NCI-H510A (cell line): ENCODE results near the gene MDFI.

ENCODE experiments used
- DNase-seq: peaks from one replicate; lab custom pipeline; 2025; lab: John Stamatoyannopoulos, UW

MDFI gene

DNA sequence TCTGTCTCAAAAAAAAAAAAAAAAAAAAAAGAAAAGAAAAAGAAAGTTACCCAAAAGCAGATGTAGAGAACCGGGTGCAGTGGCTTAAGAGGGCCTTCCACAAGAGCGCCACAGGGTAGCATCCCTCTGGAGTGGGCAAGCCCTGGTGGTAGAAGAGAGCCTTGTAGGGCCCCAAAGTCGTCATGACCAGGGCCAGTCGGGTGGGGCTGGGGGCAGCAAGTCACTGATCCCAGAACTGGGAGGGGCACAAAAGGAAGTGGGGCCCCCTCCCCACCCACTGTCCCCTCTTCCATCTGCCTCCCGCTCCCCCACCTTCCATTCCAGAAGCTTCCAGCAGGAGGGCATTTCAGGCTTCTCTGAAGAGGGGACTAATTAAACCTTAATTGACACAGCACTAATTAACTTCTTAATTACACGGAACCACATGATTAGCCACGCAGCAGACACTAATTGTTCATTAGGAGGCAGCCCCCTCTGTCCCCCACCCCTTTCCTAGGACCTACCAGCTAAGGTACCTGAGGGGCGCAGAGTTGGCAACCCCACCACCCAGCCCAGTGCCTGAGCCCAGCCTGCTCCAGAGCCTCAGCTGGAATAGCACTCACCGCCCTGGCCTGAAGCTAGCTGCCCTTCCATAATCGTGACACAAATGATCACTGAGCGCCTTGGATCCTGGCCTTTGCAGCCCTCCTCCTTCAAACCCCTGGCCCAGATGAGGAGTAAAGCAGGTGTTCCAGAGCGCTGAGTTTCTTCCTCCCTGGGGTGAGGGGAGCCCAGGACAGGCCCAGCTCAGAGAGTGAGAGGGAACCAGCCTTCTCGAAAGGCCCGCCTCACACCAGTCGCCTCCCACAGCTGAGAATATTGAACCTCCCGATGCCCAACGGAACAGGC, 34.8 kb downstream of the MDFI start:
- DNase-seq = no peak

DNA sequence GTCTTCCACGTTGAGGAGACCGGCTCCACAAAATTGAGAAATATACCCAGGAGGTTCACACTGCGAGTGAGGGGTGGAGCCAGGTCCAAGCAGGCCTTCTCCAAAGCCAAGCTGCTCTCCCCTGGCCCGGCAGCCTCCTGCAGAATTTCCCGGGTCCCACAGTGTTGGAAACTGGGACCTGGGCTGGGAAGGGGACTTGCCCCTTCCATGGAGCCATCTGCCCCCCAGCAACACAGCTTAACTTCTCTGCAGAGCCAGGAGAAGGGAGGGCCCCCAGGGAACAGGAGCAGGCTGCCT, 35.4 kb downstream of the MDFI start:
- DNase-seq = no peak

DNA sequence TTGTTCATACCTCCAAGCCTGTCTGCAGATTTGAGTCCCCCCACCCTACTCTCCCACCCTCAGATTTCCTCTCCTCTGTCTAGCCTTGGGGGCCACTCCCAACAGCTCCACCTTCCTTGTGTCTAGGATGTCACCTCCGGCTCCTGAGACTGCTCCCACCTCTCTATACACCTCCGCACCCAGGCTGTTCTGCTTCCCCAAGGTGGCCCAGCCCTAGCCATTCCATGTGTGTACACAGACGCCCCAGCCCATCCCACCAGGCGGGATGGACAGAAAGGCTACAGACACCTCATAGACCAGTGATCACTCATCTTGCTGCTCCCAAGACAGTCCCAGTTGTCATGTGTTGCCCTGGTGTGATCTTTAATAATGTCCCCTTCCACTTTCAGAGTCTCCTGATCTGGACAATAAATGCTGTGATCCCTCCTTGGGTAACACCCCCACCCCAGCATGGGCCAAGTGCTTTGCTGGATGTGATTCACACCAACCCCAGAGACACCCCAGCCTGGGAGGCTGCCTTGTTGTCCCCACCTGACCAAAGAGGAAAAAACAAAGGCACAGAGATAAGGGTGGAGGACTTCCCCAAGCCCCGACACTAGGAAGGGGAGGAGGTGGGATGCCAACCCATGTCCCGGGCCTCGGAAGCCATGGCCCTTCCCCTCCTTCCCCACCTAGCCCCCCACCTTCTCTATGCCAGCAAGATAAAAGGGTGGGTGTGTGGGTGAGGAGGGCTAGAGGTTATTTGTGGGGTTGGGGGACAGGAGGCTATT, 36.1 kb downstream of the MDFI start:
- DNase-seq = no peak

DNA sequence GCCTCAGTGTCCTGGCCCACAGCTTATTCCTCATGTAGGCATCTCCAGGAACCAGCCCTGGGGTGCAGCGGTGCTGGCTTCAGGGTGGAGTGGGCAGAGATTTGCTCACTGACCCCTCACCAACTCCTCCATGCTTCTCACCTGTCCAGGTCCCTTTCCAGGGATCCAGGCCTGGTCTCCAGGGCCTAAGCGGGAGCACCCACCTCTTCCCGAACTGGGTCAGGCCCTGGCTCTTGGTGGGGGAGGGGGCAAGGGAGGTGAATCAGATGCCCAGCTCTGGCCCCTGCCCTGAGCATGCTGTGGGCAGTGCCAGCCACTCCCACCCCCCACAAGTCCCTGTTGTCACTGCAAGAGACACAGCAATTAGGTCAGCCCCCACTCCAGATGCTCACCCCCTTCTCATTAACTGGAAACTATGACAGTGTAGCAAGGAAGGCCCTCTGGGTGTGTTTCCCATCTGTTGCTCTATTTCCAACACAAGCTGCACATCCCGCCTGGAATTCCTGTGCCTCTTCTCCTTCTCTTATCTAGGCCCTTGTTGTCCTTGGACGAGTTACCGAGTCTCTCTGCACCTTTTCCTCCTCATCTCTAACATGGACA, 37.0 kb downstream of the MDFI start:
- DNase-seq = no peak

DNA sequence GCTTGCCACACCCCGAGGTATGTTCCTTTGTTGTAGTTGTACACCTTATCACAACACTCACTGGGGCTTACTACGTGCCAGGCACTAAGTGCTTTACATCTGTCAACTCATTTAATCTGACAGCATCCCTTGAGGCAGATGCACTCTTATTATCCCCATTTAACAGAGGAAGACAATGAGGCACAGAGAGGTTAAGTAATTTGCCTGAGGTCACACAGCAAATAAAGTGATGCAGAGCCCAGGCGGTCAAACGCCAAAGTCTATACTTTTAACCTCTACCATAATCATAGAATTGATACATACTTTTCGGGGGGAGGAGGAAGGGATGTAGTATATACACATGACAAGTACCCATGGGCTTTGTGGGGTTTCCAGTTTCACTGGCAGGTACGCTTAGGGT, 37.7 kb downstream of the MDFI start:
- DNase-seq = no peak

DNA sequence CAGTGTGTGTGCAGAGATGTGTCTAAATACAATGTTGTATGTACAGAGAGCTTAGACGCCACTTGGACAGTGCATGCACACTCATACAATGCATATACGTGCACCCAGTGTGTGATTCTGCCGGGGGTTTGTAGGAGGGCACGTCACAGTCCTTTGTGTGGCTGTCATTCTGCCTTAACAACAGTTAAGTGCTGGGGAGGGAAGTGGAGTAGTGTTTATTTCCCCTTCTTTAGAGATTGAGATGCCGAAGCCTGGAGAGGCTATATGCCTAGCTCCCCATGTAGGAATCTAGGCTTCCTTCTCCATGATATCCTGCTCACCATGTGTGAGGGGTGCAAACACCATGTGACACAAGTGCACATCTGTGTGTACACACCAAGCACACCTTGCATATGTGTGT, 38.2 kb downstream of the MDFI start:
- no peak for DNase-seq

DNA sequence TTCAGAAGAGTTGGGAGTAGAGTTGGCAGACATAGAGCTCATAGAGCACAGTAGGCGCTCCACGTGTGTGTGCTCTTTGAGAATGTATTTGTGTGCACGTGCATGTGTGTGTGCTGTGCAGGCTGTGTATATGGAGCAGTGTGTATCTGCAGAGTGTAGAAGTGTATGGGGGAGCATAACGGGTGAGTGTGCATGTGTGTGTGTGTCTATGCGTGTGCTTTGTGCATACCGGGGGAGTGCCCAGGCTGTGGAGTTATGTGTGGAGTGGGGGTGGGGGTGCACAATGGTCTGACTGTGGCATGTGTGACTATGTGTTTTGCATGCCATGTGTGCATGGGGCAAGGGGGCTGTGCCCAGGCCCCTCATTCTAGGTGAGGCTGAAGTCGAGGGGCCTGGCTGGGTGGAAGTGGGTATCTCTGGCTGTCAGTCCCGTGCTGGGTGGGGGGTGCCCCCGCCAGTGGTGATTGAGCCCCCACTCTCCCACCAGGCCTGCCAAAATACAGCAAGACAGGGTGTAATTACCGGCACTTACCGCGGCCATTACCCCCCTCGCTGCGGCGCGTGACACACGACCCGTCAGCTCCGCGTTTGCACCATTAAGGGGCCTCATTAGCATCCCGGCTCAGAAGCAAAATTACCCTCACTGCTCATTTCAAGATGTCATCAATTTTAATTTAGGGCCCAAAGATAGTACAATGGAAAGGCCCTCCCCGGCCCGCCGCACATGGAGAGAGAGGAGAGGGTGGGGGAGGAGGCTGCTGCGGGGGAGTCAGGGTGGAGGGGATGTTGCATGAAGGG, 39.1 kb downstream of the MDFI start:
- no peak for DNase-seq

DNA sequence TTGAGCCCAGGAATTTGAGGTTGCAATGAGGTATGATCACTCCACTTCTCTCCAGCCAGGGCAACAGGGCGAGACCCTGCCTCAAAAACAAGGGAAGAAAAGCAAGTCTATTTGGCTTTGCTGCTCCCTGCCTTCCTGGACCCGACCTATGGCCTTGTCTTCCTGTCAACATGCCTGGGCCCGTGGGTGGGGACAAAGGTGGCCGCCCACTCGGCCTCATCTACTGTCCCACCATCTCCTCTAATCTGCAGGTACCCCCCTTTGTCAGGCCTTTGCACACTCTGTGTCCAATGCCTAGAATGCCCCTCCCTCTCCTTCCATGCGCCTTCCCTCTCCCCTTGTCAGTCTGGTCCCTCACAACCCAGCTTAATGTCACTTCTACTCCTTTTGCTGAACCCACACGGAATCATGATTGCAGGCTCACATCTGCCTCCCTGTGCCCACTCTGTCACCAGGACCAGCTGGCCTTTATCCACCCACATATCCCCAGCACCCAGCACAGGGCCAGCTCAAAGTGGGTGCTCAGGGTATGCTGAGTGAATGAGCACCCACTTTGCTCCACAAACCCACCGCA, 40.3 kb downstream of the MDFI start:
- DNase-seq = no peak

DNA sequence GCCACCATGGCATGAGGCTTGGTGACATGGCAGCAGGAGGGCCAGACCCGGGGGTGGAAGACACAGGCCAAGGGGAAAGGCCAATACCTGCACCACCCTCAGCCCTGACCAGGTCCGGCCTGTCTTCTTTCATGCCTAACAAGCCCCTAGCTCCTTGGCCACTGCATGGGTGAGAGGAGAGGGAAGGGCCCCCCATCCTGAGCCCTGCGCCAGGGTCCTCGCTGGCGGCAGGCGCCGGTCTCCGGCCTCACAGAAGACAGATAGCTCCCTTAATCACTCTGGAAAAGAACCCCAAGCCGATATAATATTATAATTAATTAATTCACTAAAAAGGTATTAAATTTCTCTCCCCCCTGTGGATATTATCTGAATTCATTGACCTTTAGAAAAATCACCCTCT, 41.4 kb downstream of the MDFI start:
- no peak for DNase-seq

DNA sequence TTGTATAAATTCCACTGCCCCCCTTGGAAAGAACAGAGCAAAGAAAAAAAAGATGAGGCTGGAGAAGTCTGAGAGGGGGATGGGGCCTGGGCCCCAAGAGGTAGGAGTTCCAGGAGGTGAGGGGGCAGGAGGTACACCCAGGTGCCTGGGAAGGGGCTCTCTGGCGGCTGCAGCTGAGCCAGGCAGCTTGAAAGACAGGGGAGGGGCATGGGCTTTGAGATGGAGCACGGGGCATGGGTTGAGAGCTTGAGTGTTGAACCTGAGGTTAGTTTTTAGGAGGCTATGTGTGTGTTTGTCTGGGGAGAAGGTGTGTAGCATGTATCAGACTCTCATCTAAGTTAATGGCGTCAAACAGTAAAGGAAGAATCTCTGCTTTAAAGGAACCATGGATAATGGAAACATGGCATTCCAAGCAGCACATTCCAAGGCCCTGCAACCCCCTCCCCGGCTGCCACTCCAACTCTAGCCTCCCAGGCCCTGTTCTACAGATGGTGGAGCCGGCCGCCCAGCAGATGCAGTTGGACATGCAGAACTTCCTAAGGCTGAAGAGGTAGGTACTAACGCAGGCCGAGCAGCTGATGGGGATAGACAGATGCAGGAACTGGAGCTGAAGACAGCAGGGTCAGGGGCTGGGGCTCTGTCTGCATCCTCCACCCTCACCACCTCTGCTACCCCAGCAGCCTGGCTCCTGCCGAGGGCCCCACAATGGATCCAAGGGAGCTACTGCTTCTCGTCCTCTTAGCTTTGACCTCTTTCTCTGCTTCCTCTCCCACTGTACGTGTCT, 42.1 kb downstream of the MDFI start:
- DNase-seq = no peak

DNA sequence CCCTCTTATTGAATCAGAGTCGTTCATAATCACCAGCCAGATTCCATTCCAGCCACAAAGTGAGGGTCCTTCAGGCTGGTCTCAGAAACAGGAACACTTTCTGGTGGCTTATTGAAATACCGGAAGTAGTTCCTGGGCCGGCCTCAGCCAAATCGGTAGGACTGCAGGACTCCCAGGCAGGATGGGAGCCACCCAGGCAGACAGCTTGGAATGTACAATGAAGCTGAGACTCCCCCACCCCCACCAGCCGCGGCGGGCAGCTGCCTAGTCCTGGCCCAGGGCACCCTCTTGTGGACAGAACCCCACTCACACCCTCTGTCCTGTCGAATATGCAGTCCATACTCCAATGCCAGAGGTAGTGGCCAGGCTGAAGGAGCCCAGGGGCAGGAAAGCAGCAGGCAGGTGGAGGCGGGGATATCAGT, 43.8 kb downstream of the MDFI start:
- peak; percentile 88 for DNase-seq

DNA sequence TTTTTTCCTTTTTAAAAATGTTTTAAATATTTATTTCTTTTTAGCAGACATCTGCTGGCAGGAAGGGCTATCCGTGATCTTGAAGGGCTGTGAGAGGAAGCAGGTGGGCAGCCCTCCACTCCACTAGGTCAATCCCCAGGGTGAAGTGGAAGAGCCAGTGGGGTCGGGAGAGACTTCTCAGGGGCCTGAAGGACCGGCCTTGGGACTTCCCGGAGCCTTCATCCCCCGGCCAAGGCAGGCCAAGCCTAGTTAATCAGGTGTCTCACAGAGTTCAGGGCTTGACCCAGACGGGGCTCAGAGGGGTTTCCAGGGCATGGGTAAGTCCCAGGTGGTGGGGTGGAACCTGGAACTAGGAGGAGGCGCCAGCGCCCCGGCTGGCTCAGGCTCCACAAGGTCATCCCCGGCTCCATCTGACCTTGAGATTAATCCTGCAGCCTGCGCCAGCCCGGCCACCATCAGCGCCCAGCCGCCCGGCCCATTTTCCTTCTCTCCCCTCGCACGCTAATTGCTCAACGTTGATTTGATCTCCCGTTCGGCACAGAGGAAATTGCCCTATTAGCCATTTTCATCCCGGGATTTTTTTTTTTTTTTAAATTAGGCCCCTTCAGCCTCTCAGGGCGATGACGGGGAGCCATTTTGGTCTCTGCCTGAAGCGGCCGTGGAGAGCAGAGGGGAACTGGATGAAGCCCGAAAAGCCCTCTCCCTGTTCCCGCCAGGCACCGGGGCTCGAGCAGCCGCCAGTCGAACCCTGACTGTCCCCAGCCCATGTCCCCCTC, 44.4 kb downstream of the MDFI start:
- no peak for DNase-seq

DNA sequence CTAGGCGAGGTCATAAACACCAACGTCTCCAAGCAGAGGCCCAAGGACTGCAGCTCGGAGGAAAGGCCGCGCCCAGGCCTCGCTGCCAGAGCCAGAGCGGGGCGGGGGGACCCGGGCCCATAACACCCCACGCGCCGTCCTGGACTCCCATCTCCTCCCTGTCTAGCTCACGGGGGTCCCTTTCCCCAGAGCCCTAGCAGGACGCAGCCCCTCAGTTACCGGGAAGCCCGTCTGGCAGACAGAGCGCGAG, 44.9 kb downstream of the MDFI start:
- no peak for DNase-seq

DNA sequence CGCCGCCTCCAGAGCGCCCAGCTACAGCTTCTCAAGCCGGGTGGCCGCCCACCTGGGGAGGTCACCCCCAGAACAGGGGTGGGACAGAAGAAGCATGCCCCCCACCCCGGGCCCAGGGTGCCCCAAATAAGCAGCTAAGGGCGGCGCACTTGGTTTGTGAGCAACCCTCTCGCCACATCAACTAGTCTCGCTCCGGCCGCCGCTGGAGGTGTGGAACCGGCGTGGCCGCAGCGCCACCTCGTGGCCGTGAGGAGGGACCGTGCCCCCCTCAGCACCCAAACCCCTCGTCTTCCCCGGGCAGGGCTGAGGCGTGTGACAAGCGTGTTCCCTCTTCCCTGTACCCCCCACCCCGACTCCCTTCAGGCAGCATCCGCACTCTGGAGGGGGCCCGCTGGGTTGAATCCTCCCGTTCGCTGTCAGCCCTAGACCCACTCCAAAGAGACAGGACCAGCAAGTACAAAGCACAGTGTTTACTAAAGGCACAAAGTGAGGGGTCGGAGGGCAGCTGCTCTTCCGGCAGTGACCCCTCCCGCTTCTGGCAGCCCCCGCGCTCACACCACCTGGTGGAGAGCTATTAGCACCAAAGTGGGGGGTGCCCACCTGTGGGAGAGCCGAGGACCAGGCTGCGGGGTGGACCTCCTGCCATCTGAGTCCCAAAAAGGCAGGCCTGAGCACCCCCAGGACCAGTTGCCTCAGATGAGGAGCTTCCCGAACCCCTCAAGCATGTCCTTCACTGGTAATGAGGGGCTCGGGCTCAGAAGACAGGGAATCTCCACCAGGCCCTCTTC, 45.4 kb downstream of the MDFI start:
- DNase-seq = peak; percentile 64

DNA sequence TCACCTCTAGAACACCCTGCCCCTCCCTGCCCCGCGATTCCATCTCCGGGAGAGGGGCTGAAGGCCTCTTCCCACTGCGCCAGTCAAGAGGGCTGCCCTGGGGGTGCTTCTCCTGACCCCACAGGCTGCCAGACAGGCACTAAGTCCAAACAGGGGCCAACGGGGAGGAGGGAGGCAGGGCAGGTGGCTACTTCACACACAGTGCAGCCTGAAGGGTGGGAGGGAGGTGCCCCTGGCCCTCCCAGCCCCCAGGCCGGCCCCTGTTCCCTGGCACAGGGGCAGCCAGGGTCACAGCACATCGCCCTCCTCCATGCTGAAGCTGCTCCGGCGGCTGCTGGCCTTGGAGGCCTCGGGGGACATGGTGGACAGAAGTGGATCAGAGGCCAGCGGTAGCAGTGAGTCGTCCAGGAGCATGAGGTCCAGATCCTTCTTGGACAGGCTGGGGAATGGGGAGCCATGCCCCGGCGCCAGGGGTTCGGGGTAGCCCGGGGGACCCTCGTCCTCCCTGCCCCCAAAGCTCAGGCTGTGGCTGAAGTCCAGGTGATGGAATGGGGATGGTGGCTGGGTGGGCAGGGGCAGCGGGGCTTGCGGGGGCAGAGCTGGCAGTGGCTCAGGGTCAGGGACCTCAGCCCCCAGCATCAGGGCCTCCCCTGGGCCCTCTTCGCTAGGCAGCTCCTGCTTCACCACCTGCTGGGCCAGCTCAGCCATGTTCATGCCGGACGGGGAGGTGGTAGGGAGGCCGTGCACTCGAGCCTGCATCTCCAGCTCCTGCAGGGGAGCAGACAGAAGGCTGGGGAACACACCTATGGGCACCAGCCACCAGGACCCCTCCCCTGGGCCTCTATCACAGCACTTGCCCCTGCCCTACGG, 46.3 kb downstream of the MDFI start:
- DNase-seq = no peak

DNA sequence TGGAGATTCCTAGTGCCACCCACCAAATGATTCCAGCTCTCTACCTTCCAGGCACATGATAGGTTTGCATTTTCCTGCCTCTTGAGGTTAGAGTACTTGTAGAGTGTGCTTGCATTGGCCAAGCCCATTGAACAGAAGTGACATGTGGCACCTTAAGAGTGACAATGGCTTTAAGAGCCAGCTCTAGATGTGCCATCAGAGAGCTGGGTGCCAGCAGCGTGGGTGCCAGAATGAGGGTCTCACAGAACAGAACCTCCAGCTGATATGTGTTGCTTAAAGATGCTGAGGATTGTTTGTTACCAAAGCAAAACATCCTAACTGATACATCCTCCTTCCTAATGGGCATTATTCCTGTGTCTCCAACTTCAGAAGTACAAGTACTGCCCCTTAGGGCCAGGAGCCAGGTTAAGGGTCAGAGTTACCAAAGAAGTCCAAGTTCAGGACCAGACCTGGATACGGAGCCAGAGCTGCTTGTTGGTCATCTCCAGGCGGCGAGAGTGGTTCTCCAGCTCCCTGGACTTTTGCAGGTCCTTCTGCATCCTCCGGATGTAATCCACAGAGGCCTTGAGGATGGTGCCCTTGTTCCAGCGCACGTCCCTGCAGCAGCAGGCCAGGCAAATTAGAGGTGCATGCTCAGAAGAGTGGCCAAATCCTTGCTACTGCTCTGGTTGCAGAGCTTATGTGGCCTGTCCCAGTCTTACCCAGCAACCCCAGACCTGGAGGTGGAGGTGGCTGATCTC, 47.5 kb downstream of the MDFI start:
- no peak for DNase-seq

DNA sequence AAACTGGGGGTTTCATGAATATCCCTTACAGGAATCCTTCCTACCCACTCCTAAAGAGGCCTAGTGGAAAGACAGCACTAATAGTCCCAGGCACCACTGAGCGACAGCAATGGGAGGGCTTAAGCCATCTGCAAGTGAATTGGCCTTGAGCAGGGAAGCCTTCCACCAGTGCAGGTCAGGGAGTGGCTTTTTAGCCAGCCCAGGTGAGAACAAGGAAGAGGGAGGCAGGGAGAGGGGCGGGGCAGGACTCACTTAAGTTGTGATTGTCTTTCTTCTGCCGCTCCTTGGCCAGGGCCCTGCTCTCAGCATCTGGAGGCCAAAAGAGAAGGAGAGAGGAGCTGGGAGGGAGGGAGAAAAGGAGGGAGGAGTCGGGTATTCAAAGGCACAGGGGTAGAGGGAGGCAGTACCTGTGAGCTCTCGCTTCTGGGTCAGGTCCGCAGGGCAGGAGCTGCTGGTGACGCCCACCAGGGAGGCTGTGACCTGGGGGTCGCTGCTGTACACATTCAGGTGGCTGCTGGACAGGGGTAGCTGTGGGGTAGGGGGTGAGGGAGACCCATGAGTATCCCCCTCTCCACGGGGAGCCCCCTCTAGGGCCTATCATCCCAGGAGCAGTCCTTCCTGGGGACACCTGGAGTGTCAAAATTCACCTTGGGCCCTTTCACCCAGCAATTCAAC, 49.4 kb downstream of the MDFI start:
- no peak for DNase-seq
